Islet of Langerhans (tissue), 1 donor: ENCODE measurements around the gene KDM3A.

Experiments used
- FAIRE-seq: peaks from one replicate; lab custom pipeline; 2011; peaks lifted over from hg19 to GRCh38; lab: Jason Lieb, UNC

Gene KDM3A

GRCh38 chr2:86433137-86433536 lies 8.0 kb upstream of the KDM3A start:
- FAIRE-seq, result no peak

GRCh38 chr2:86434290-86434689 lies 6.9 kb upstream of the KDM3A start:
- FAIRE-seq, result no peak

DNA sequence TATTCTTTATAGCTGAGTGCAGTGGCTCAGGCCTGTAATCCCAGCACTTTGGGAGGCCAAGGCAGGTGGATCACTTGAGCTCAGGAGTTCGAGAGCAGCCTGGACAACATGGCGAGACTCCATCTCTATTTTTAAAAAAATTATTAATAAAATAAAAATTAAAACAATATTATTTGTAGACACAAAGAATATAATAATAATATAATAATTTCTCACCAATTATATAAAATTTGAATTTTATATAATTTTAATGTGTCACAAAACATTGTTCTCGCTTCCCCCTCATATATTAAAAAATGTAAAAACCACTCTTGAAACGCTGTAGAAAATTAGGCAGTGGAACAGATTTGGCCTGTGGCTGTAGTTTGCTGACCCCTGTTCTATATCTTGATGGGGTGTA lies 5.6 kb upstream of the KDM3A start:
- no peak for FAIRE-seq

GRCh38 chr2:86436328-86436727 lies 4.8 kb upstream of the KDM3A start:
- no peak for FAIRE-seq

DNA sequence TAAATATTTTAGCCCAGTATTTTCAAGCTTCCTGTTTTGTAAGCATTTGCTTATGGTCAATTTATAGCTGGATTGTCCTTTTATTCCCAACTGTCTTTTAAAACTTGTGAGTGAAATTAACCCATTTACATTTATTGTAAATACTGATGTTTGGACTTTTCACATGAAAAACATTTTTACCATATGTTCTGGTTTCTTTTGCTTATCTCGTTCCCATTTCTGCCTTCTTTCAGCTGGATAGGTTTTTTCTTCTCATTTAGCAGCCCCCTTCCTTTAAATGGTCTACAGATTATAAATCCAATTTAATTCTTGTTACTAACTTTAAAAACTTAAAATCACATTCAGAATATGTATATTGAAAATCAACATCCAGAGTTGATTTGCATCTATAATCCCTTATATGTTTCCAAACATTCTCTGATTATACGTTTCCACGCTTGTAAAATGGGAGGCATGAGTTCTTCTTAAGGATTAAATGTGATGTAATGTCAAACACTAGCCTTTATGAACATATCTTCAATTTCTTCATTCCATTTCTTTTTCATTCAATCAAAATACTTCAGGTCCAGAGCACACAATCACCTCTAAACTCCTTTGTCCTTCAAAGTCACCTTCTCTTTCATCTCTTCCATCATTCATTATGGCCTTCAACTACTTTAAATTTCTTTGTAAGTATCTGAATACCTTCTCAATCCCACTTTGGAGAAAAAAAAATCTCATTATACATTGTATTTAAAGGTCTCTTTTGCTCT lies 1.1 kb upstream of the KDM3A start:
- peak; percentile 13 for FAIRE-seq

DNA sequence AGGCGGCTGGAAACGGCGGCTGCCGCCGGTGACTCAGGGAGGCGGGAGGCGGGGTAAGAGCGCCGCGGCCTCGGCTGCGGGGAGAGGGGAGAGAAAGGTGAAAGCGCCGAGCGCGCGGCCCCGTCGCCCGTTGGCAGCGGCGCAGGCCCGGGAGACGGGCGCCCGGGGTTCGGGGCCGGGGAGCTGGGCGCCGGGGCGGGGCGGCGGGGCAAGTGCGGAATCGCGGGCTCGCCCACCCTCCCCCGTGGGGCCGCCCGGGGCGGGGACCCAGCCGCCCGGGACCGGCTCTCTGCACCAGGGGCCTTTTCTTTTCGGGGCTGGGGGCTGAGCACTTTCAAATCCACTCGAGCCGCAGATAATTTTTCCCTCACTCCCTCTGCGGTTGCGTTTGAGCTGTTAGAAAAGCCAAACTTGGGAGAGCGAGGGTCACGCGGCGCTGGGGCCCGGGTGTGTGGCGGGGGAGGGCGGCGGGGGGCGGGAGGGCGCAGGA lies 266 bp downstream of the KDM3A start:
- FAIRE-seq, result no peak

DNA sequence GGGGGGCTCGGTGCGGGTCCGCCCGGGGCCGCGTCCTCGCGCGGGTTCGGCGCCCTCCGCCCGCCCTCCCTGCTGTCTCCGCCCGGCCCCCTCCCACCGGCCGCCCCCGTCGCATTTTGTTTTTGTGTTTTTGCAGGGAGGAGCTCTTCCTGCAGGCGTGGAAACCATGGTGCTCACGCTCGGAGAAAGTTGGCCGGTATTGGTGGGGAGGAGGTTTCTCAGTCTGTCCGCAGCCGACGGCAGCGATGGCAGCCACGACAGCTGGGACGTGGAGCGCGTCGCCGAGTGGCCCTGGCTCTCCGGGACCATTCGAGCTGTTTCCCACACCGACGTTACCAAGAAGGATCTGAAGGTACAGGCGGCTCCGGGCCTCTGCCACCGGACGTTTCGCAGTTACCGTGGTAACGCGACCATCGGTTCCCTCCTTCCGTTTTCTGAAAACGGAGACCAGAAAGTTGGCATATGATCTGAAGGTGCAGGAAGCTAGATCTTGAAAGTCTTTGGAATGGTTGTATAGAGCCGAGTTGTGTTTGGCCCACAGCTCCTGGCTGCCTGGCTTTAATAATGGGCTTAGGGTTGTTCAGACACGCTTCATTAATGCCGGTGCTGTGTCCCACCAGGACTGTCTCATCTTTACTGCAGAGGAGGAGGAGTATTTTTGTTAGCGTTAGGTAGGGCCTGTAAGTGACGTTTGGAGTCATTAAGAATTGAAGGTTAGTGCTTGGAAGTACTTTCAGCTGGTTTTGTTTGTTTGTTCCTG lies 891 bp downstream of the KDM3A start:
- FAIRE-seq, result no peak

DNA sequence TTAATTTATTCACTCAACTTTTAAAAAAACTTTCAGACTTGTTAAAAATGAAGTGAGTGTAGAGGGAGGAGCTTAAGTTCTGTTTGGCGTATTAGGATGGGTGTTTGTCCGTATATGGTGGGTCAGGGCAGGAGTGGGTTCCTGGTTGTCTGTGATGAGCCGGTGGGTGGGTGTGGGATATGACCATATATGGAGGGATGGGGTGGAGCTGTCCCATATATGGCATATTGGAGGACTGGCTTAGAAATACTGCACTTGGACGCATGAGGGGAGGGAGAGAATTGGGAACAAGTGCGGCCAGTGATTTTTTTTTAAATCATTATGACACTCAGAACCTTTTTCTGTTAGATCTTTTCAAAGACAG lies 1.5 kb downstream of the KDM3A start:
- FAIRE-seq, result peak; percentile 76

GRCh38 chr2:86443631-86444350 lies 2.6 kb downstream of the KDM3A start:
- FAIRE-seq, result no peak

DNA sequence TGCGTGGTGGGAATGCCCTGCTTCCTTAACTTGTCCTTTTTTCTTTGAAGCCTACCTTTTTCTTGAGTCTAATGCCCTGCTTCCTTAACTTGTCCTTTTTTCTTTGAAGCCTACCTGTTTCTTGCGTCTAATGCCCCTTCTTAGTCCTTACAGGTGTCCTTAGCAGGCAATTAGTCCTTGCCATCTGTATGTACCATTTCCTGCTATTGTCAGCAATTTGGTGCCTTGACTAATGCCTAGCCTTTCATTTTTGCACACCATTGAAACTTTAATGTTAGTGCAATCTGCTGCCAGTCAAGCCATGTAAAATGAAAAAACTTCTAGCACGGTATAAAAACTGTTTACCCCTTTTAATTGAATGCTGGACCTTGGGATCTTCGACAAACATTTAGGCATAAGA lies 4.3 kb downstream of the KDM3A start:
- FAIRE-seq, result no peak

DNA sequence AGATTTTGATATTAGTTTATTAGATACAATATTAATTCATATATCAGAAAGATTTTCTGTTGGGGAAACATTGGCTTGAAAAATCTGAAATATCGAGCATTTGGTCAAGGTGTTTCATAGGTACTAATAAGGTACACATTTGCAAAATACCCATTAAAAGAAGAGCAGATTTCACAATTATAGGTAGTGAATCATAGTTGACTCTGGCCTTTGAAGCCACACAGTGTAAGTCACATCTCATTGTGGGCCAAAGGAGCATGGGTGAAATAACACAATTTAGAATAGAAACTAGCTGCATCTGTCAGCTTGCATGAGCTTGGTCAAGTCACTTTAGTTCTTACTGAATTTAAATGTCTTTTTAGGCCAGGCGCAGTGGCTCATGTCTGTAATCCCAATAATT lies 4.9 kb downstream of the KDM3A start:
- no peak for FAIRE-seq

DNA sequence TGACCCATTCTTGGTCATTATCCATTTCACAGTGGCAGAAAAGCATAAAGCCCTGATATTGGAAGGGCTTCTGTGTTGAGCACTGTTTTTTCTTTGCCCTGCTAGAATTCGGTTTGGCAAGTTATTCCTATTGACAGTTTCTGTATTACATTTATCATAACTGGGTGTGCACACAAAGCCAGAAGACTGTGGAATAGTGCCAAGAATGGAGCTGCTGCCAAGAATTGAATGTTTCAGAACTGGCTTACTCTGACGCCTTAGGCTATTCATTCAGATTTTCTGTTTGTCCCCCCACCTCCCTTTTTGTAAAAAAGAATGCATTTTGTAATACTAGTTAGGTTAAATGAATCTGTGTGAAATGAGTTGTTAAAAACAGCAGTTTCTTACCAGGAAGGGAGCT lies 12.7 kb downstream of the KDM3A start:
- FAIRE-seq, result no peak

DNA sequence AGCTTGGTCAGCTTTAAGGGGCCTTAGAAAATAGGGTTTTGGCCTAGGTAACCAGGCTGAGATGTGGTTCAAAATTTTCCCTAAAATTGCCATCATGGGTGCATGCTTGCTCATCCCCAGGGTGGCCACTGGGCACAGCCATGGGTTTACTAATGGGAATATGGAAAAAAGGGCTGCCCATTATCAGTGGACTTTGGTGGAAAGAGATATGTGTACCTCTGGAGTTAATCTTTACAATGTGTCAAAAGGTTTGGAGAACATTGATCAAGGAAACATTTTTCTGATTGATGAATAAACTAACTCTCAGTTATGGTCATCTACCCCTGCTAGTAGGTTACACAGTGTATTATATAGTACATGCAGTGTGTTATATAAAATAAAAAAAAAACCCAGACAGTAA lies 13.1 kb downstream of the KDM3A start:
- FAIRE-seq, result no peak

GRCh38 chr2:86455181-86455580 lies 14.0 kb downstream of the KDM3A start:
- no peak for FAIRE-seq

DNA sequence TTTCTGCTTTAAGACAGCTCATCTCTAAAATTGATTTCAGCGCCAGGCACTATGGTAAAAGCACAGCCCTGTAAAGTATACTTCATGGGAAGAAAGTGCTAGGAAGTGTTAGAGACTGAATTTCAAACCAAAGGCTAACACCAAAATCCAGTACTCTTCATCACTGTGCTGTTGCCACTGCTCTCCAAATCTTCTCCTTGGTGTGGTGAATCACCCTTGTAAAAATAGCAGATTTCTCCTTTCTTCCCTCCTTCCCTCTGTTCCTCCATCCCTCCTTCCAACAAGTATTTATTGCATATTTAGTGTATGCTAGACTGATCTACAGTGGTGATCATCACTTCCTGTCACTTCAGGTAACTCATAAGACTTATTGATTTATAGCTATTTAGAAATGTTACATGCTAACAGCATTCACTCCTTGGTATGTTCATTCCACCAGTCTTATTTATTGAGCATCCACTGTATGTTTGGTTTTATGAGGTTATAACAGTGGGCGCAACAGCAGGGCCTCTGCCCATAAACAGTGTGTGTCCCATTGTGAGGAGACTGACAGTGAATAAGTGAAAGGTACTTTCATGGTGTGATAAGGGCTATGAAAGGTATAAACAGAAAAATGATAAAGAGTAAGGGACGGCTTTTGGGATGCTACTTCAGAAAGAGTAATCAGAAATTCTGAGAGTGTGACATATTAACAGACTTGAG lies 20.0 kb downstream of the KDM3A start:
- no peak for FAIRE-seq

- no peak for FAIRE-seq
These were observed 23.5 kb downstream of the KDM3A start for GRCh38 chr2:86464652-86465051.

GRCh38 chr2:86466306-86466705 lies 25.1 kb downstream of the KDM3A start:
- no peak for FAIRE-seq

GRCh38 chr2:86468162-86469033 lies 27.2 kb downstream of the KDM3A start:
- FAIRE-seq, result no peak

GRCh38 chr2:86470890-86471289 lies 29.7 kb downstream of the KDM3A start:
- FAIRE-seq, result no peak

DNA sequence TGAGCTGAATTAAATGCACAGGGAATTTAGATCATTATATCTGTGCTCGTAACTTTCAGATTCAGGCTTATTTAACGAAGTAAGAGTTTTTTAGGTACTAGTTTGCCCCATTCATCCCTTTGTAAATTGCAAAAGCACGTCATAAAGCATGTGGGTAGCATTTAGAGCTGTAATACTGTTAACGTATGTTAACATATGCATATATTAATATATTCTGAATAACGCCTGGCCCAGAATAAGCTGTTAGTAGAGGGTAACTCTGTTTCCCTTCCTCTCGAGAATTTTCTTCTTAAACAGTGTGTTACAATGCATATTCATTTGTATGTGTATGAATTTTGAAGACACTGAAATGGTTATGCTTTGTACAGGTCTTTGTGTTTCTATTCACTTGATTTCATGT lies 30.5 kb downstream of the KDM3A start:
- no peak for FAIRE-seq

- FAIRE-seq, result peak; percentile 24
These were observed 34.9 kb downstream of the KDM3A start for GRCh38 chr2:86476092-86476491.

DNA sequence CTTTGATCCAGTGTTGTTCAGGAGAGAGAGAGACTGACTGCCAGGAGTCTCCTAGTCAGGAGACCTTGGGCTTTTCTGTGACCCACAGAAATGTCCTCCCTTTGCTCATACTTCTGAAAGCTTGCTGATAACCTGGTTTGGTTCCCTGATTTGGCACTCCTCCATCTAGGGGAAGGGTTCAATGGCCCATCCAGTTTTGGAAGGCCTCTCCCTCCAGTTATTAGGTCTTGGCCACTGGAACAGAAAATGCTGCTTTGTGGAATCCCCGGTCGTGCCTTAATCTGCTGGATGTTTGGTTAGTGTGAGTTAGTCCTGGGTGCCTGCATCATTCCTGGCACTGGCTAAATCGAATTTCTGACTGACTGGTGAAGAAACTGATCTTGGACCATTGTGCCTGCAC lies 35.7 kb downstream of the KDM3A start:
- no peak for FAIRE-seq
